ENCODE measurements around the gene GRIN1.

- TF ChIP-seq EP300 (IDR thresholded peaks at IDR 0.05): no peak
- TF ChIP-seq CTCF (IDR thresholded peaks at IDR 0.05): no peak
- TF ChIP-seq POLR2A (IDR thresholded peaks at IDR 0.05): no peak
Observed at GRCh38 chr9:137145731-137146526, 7.0 kb downstream of the GRIN1 start.
